Ascending aorta (tissue), 2 donors: Measurements from ENCODE around the gene PMPCA. TPM values are rescaled to one million over a fixed set of nuclear protein-coding genes. Genes with fewer than 3 reads are reported as not detected.

ENCODE experiments used
- DNase-seq, 2 donors: peaks; one replicate each; pipeline ENCODE4 v3.0.0-alpha.2; 2019; ENCODE audit warnings: low spot score in 2 of 2
- H3K27ac ChIP-seq, 2 donors: fragments of 200-600 bp; sonication (generic); one replicate each; pipeline ENCODE4 v1.5.1; 2016 to 2017; ENCODE audit warnings: mild to moderate bottlenecking in 1 of 2
- H3K27me3 ChIP-seq: fragments of 200-600 bp; sonication (generic); one replicate; pipeline ENCODE4 v1.5.1; 2017
- H3K36me3 ChIP-seq, 2 donors: fragments of 200-600 bp; sonication (generic); one replicate each; pipeline ENCODE4 v1.5.1; 2016
- H3K4me1 ChIP-seq, 2 donors: fragments of 200-600 bp; sonication (generic); one replicate each; pipeline ENCODE4 v1.5.1; 2016 to 2017; ENCODE audit warnings: mild to moderate bottlenecking in 1 of 2
- H3K4me3 ChIP-seq, 2 donors: fragments of 200-600 bp; sonication (generic); one replicate each; pipeline ENCODE4 v1.5.1; 2016 to 2017; ENCODE audit warnings: mild to moderate bottlenecking in 1 of 2
- H3K9me3 ChIP-seq, 2 donors: fragments of 200-600 bp; sonication (generic); one replicate each; pipeline ENCODE4 v1.5.1; 2016
- intact Hi-C: fragments of 100-400 bp; cut with DNase I; formaldehyde crosslinking; loops from one replicate; pipeline ENCODE4 v1.15.1; 2023
- total RNA-seq: library from RNA; depleted of rRNA; stranded (reverse); fragments of >200 nt; gene quantifications from one replicate; pipeline ENCODE4 v1.1.0, GENCODE V29; 2016
- TF ChIP-seq, protein P1 (sequence below), 3 experiments: fragments of 200-600 bp in 2 of 3; fragments of 450-650 bp in 1 of 3; sonication (generic) in 2 of 3; IDR thresholded peaks; one replicate each; pipeline ENCODE4 v1.5.1; 2016 to 2019; ENCODE audit warnings: antibody characterized with exemption in 3 of 3, mild to moderate bottlenecking in 1 of 3, moderate library complexity in 1 of 3

The PMPCA gene
- total RNA-seq, 1 donor from 2014 or later = 69.1 TPM

DNA sequence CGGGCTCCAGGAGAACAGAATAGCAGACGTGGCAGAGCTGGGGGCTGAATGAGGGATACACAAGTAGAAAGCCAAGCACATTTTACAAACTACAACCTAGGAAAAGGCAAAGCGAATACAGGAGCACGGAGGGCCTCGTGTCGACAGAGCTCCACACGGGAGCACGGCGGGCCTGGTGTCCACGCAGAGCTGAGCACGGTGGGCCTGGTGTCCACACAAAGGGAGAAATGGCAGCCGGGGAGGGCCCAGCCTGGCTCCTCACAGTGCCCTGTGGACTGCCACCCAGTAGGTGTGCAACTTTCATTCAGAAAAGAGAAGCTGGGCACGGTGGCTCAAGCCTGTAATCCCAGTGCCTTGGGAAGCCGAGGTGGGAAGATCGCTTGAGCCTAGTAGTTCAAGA, 32.6 kb downstream of the PMPCA start:
- Histone ChIP-seq H3K4me1 (peaks cover 5 to 8% of the 10 kb centered on the region in 2 donors), H3K36me3 (peaks cover 71 to 76% of the 10 kb centered on the region in 2 donors), H3K4me3 (no peak overlapping the region), H3K9me3 (no peaks in the 10 kb centered on the region), H3K27ac (no peak overlapping the region), H3K27me3 (no peaks in the 10 kb centered on the region)
- DNase-seq = no peak
- intact Hi-C loops = no loop called here
- TF ChIP-seq, protein P1, sequence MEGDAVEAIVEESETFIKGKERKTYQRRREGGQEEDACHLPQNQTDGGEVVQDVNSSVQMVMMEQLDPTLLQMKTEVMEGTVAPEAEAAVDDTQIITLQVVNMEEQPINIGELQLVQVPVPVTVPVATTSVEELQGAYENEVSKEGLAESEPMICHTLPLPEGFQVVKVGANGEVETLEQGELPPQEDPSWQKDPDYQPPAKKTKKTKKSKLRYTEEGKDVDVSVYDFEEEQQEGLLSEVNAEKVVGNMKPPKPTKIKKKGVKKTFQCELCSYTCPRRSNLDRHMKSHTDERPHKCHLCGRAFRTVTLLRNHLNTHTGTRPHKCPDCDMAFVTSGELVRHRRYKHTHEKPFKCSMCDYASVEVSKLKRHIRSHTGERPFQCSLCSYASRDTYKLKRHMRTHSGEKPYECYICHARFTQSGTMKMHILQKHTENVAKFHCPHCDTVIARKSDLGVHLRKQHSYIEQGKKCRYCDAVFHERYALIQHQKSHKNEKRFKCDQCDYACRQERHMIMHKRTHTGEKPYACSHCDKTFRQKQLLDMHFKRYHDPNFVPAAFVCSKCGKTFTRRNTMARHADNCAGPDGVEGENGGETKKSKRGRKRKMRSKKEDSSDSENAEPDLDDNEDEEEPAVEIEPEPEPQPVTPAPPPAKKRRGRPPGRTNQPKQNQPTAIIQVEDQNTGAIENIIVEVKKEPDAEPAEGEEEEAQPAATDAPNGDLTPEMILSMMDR (IDR thresholded peaks at IDR 0.05) = no peak

DNA sequence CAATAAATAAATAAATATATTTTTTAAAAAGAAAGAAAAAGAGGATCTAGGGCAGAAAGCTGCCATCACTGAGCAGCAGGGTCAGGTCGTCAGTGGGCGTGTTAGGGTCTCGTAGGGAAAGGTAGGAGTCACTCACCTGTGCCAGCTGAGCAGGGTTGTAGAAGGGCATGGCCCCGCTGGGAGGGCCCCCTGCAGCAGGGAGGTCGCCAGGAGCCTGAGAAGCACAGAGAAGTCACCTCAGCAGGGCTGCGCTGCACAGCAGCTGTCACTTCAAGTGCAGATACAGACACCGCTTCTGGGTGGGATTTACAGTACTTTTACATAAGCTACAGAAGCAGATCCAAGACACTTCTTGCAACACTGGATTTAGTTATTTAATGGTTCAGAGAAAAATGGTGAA, 33.2 kb downstream of the PMPCA start:
- Histone ChIP-seq H3K36me3 (peaks cover 77 to 82% of the 10 kb centered on the region in 2 donors), H3K4me3 (no peak overlapping the region), H3K9me3 (no peaks in the 10 kb centered on the region), H3K4me1 (peaks cover 2 to 4% of the 10 kb centered on the region in 2 donors), H3K27me3 (no peaks in the 10 kb centered on the region), H3K27ac (no peak overlapping the region)
- TF ChIP-seq, protein P1 (IDR thresholded peaks at IDR 0.05) = no peak
- intact Hi-C loops = no loop called here
- DNase-seq = no peak

DNA sequence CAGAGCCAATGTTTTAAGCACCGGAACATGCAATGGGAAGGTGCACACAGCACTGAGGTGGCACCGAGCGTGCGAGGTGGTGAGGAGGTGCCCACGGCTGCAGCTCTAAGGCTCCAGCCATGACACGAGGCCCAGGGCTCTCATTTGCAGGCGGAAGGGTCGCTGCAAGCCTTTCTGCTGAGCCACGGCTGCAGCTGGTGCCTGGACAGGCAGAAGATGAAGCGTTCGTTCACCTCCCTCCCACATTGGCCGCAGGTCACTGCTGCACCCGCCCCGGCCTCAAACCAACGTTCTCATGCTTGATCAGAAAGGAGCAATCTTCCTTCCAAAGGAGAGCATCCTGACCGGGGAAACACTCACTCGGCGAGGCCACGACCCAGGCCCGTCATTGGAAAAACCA, 33.6 kb downstream of the PMPCA start:
- intact Hi-C loops = no loop called here
- H3K4me3 ChIP-seq = no peak overlapping the region
- no peaks in the 10 kb centered on the region for H3K27me3 ChIP-seq
- peaks cover 81 to 86% of the 10 kb centered on the region in 2 donors for H3K36me3 ChIP-seq
- TF ChIP-seq, protein P1 (IDR thresholded peaks at IDR 0.05) = no peak
- H3K9me3 ChIP-seq = no peaks in the 10 kb centered on the region
- no peak overlapping the region for H3K27ac ChIP-seq
- peaks cover 2 to 4% of the 10 kb centered on the region in 2 donors for H3K4me1 ChIP-seq
- no peak for DNase-seq

DNA sequence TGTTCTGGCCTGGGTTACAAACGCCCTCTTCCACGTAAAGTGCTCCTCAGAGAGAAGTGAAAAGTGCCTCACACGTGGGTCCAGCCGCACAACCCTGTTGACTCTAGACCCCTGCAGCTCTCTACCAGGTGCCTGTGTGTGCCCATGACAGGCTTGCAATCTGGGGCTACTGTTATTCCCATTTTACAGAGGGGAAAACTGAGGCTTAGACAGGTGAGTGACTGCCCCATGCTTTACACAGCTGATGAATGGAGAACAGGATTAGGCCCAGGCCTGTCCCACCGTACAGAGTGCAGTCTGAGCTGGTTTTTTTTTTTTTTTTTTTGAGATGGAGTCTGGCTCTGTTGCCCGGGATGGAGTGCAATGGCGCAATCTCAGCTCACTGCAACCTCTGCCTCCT, 35.3 kb downstream of the PMPCA start:
- Histone ChIP-seq H3K9me3 (no peaks in the 10 kb centered on the region), H3K27ac (no peak overlapping the region), H3K36me3 (peaks cover 89 to 98% of the 10 kb centered on the region in 2 donors), H3K4me3 (no peak overlapping the region), H3K27me3 (no peaks in the 10 kb centered on the region), H3K4me1 (no peaks in the 10 kb centered on the region)
- TF ChIP-seq, protein P1 (IDR thresholded peaks at IDR 0.05) = no peak
- intact Hi-C loops = no loop called here
- no peak for DNase-seq

DNA sequence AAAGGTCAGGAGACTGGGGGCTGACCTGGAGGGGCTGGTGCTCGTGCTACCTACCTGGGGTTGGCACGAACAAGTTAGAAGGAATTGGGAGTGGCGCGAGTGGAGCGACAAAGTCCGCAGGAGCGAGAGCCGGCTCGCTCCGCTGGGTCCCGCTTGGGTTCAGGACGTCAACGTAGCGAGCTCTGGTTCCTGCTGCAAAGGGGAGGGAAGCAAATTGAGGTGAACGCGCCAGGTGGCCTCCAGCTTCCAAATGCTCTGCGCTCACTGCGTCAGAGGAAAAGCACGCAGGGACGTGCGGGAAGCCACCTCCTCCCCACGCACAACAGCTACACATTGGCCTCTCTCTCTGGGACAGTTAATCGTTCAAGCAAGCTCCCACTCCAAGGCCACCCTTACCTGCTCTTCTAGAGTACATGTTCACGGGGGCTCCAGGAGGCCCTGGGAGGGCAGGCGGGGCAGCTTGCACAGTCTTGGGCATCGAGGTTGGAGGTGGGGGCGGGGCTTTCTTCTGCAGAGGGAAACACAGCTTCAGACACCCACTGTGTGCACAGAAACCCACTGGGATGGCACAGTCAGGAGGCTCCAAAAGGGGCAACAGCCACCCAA, 36.8 kb downstream of the PMPCA start:
- Histone ChIP-seq H3K36me3 (peaks cover 92 to 98% of the 10 kb centered on the region in 2 donors), H3K4me1 (no peaks in the 10 kb centered on the region), H3K27ac (no peak overlapping the region), H3K4me3 (no peak overlapping the region), H3K27me3 (no peaks in the 10 kb centered on the region), H3K9me3 (no peaks in the 10 kb centered on the region)
- TF ChIP-seq, protein P1 (IDR thresholded peaks at IDR 0.05) = no peak
- intact Hi-C loops = no loop called here
- no peak for DNase-seq

DNA sequence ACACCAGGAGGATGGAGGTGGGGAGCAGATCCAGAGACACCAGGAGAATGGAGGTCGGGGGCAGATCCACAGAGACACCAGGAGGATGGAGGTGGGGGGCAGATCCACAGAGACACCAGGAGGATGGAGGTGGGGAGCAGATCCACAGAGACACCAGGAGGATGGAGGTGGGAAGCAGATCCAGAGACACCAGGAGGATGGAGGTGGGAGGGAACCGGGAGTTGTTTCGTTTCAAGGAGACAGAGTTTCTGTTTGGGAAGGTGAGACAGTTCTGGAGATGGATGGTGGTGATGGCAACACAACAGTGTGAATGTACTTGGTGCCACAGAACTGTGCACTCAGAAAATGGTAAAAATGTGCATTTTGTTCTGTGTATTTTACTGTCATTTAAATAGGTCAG, 38.2 kb downstream of the PMPCA start:
- H3K36me3 ChIP-seq = peaks cover 81 to 98% of the 10 kb centered on the region in 2 donors
- TF ChIP-seq, protein P1 (IDR thresholded peaks at IDR 0.05) = no peak
- no peaks in the 10 kb centered on the region for H3K9me3 ChIP-seq

More for the DNA sequence above, 38.2 kb downstream of the PMPCA start:
- Histone ChIP-seq H3K4me1 (no peaks in the 10 kb centered on the region), H3K27me3 (no peaks in the 10 kb centered on the region), H3K27ac (no peak overlapping the region), H3K4me3 (no peak overlapping the region)
- DNase-seq = no peak
- intact Hi-C loops = no loop called here
